ENCODE measurements around the gene THOC1. TPM values are rescaled to one million over a fixed set of nuclear protein-coding genes. Genes with fewer than 3 reads are reported as not detected.

THOC1 gene
- total and polyA plus RNA-seq, 2 of the 8 experiments (the other 6 are each of a cell fraction or from before 2014, with no cell fraction given), result 19.1 to 66.4 TPM

DNA sequence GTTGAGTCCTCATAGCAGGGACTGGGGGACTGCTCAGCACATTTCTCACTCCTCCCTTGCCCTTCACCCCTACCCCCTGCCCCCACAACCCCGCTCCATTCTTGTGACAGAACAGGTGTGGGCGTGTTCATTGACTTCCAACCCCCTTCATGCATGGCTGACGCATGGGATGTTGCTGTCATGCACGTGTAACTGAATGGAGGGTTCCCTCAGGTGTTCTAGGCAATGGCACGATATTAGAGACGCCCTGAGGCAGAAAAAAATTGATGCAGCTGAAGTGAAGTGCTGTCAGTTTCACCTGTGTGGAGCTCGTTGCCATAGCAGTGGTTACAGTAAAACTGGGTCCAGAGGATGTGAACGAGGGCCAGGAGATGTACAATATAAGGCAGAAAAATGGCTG, 6.5 kb upstream of the THOC1 start:
- H2AK5ac ChIP-seq (ENCODE audit: low read depth, low read length), result no peak overlapping the region
- H2BK20ac ChIP-seq (ENCODE audit: low read length), result no peak overlapping the region
- H4K20me1 ChIP-seq (replicated peaks in 1 of 2; ENCODE audit: control insufficient read depth in 1 of 2, insufficient read depth in 2 of 2, low read length in 2 of 2), result no peaks in the 10 kb centered on the region
- no peaks in the 10 kb centered on the region for H3K9me3 ChIP-seq (ENCODE audit: insufficient read depth in 2 of 2, low read depth in 1 of 2, low read length in 1 of 2)
- H3K27me3 ChIP-seq (replicated peaks in 1 of 4; ENCODE audit: control insufficient read depth in 3 of 4, extremely low read depth in 1 of 4, insufficient read depth in 3 of 4, low read length in 3 of 4), result peaks cover 0 to 1% (median 0%) of the 10 kb centered on the region in 4 experiments; a peak in 1 of 7 replicates
- no peaks in the 10 kb centered on the region for H3K79me1 ChIP-seq (ENCODE audit: low read depth, low read length)
- no peak overlapping the region for H2AFZ ChIP-seq (ENCODE audit: low read length)
- H4K5ac ChIP-seq (ENCODE audit: insufficient read length, low read depth, low read length), result no peak overlapping the region
- no peaks in the 10 kb centered on the region for H3K23me2 ChIP-seq (ENCODE audit: low read depth, low read length)
- H3K23ac ChIP-seq (ENCODE audit: insufficient read length), result no peak overlapping the region
- no peak overlapping the region for H4K91ac ChIP-seq (replicated peaks; ENCODE audit: insufficient read length, low read length)
- ChIA-PET CTCF (ENCODE audit: partially characterized antibody) (interaction anchor here (0.6 to 1.3 kb wide), 3 partner anchors 222 to 349 kb away, joined by 3 read pairs; no protein-coding TSS in a partner anchor), POLR2A (ENCODE audit: partially characterized antibody) (interaction anchor here (1.4 kb wide), 1 partner anchor 12 kb away, joined by 3 read pairs; no protein-coding TSS in a partner anchor)
- H4K8ac ChIP-seq (ENCODE audit: extremely low read depth, insufficient read depth, low read length), result no peak overlapping the region
- peaks cover 0 to 3% (median 0%) of the 10 kb centered on the region in 4 experiments; a peak in 1 of 7 replicates for H3K4me1 ChIP-seq (replicated peaks in 1 of 4; ENCODE audit: control insufficient read depth in 3 of 4, insufficient read depth in 4 of 4, low read length in 3 of 4)
- TF ChIP-seq EZH2 (IDR thresholded peaks at IDR 0.05; ENCODE audit: low read depth, low read length, severe bottlenecking), result no peak
- no peak for TF ChIP-seq GABPA (IDR thresholded peaks at IDR 0.05; ENCODE audit: borderline replicate concordance, insufficient read depth, low read length)
- no peak for TF ChIP-seq RBBP5 (IDR thresholded peaks at IDR 0.05; ENCODE audit: borderline replicate concordance, low read depth, low read length)
- no peak for TF ChIP-seq TAF7 (optimal IDR thresholded peaks at IDR 0.05; ENCODE audit: borderline replicate concordance, low read depth, low read length)
- no peaks in the 10 kb centered on the region for H3K36me3 ChIP-seq (ENCODE audit: control insufficient read depth in 2 of 4, insufficient read depth in 4 of 4, low read length in 3 of 4)
- H3K4me2 ChIP-seq (ENCODE audit: insufficient read depth in 1 of 2, low read depth in 2 of 2, low read length in 2 of 2), result no peak overlapping the region
- no peak overlapping the region for H3K27ac ChIP-seq (ENCODE audit: low read depth, low read length)
- no peak overlapping the region for H3K14ac ChIP-seq (ENCODE audit: insufficient read length)
- no peak overlapping the region for H2BK12ac ChIP-seq (ENCODE audit: low read depth, low read length)
- no peak overlapping the region for H2BK120ac ChIP-seq (replicated peaks; ENCODE audit: low read depth, low read length)
- no peak overlapping the region for H3K4me3 ChIP-seq (ENCODE audit: extremely low read depth in 1 of 4, insufficient read depth in 2 of 4, low read depth in 3 of 4, low read length in 4 of 4)
- DNase-seq (ENCODE audit: low read depth in 1 of 2, low spot score in 2 of 2) (no peak), FAIRE-seq (no peak)
- H3K56ac ChIP-seq (replicated peaks; ENCODE audit: insufficient read length, low read depth, low read length), result no peak overlapping the region
- H3K9ac ChIP-seq (replicated peaks in 1 of 4; ENCODE audit: extremely low read depth in 1 of 4, low read depth in 3 of 4, low read length in 3 of 4), result no peak overlapping the region
- no peak overlapping the region for H2BK5ac ChIP-seq (ENCODE audit: low read depth, low read length)
- H2BK15ac ChIP-seq (ENCODE audit: low read length), result no peak overlapping the region
- 82% methylated on average over 8 of the region's 8 CpGs; no CpG with 5 or more reads in 1 of the 2 experiments for WGBS, 2 experiments (ENCODE audit: extremely low coverage in 1 of 2, insufficient coverage in 1 of 2, insufficient read length in 1 of 2, insufficient replicate concordance in 2 of 2, low coverage in 1 of 2, low lambda C conversion rate in 2 of 2, missing lambda C conversion rate in 1 of 2)
- H3K79me2 ChIP-seq (ENCODE audit: control insufficient read depth in 1 of 2, insufficient read depth in 2 of 2, low read length in 2 of 2), result no peaks in the 10 kb centered on the region
- H3K18ac ChIP-seq (ENCODE audit: extremely low read depth, low read length), result no peak overlapping the region
- H3K4ac ChIP-seq (replicated peaks; ENCODE audit: insufficient read length, low read depth, low read length), result no peak overlapping the region

Data from H1 (cell line).